ENCODE measurements around the gene SMOC2.

- TF ChIP-seq POLR2AphosphoS5 (IDR thresholded peaks at IDR 0.05): peak; percentile 47
- TF ChIP-seq, protein P1, sequence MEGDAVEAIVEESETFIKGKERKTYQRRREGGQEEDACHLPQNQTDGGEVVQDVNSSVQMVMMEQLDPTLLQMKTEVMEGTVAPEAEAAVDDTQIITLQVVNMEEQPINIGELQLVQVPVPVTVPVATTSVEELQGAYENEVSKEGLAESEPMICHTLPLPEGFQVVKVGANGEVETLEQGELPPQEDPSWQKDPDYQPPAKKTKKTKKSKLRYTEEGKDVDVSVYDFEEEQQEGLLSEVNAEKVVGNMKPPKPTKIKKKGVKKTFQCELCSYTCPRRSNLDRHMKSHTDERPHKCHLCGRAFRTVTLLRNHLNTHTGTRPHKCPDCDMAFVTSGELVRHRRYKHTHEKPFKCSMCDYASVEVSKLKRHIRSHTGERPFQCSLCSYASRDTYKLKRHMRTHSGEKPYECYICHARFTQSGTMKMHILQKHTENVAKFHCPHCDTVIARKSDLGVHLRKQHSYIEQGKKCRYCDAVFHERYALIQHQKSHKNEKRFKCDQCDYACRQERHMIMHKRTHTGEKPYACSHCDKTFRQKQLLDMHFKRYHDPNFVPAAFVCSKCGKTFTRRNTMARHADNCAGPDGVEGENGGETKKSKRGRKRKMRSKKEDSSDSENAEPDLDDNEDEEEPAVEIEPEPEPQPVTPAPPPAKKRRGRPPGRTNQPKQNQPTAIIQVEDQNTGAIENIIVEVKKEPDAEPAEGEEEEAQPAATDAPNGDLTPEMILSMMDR (IDR thresholded peaks at IDR 0.05): no peak
Observed at GRCh38 chr6:168634541-168635328, 193.8 kb downstream of the SMOC2 start.

Measured in prostate gland (tissue), 2 donors.